Memory B cell (primary cell): ENCODE results near the gene NAPA.
A peak's percentile ranks its signal among the peaks of the same experiment; 100 is the strongest.

ENCODE experiments used
- ATAC-seq: fragments of 150-1000 bp; cut with Tn5 transposase; 2 replicates; pipeline ENCODE4 v1.10.0; 2021; ENCODE audit warnings: low read depth, mild to moderate bottlenecking, moderate library complexity
- DNase-seq, 2 donors: peaks; one replicate each; pipeline ENCODE4 v3.0.0; 2022; ENCODE audit warnings: low spot score in 2 of 2
- H3K27ac Mint-ChIP-seq: one replicate; pipeline ENCODE4 v1.8.0; 2022; ENCODE audit warnings: mild to moderate bottlenecking, moderate library complexity, mixed read lengths
- H3K27me3 Mint-ChIP-seq: one replicate; pipeline ENCODE4 v1.8.0; 2022; ENCODE audit warnings: mixed read lengths
- H3K36me3 Mint-ChIP-seq: one replicate; pipeline ENCODE4 v1.8.0; 2022; ENCODE audit warnings: mild to moderate bottlenecking, mixed read lengths
- H3K4me1 Mint-ChIP-seq: one replicate; pipeline ENCODE4 v1.8.0; 2022; ENCODE audit warnings: mixed read lengths
- H3K4me3 Mint-ChIP-seq: one replicate; pipeline ENCODE4 v1.8.0; 2022; ENCODE audit warnings: mild to moderate bottlenecking, moderate library complexity, mixed read lengths
- H3K9me3 Mint-ChIP-seq: one replicate; pipeline ENCODE4 v1.8.0; 2022; ENCODE audit warnings: mixed read lengths

NAPA gene

DNA sequence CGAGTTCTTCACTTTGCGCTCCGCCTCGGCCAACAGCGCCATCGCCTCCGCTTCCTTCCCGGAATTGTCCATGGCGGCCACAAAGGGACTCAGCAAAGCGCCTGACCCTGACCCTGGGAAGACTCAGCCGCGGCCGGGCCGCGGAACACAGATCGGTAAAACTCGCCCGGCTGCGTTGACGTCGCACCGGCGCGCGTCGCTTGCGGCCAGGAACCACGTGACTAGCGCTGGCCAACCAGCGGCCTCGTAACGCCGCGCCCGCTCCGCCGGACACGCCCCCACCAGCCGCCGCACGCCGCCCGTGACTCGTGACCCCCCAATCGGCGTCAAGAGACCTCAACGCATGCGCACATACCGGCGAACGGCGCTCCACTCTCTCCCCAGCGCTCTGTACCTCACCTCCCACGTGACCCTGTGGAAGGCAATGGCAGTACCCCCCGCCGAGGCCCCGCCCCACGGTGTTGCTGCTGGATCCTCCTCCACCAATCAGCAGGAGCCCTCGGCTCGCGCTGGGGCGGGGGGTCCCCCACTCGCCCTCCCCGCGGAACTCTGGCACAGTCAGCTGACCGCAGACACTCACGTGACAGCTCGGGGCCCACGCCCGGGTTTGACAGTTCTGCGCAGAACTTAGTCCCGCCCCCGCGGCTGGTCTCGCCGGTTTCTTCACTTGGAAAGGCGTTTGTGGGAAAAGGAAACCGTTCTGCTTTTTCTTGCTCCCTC is at the start of gene NAPA:
Gene NAPA, minus strand, starts transcription at position 195 of the 720 bp plus-strand sequence. Its CDS starts 123 bp downstream, at position 72.
- H3K4me3 Mint-ChIP-seq: peak within 1 kb of the TSS; percentile 98
- H3K36me3 Mint-ChIP-seq: peaks cover 8% of the 10 kb centered on the region
- DNase-seq: peak; percentile 99 to 100
- H3K27ac Mint-ChIP-seq: peak within 1 kb of the TSS; percentile 99
- no peaks in the 10 kb centered on the region for H3K27me3 Mint-ChIP-seq
- peaks cover 52% of the 10 kb centered on the region for H3K4me1 Mint-ChIP-seq
- peak; percentile 82 for ATAC-seq
- no peaks in the 10 kb centered on the region for H3K9me3 Mint-ChIP-seq

DNA sequence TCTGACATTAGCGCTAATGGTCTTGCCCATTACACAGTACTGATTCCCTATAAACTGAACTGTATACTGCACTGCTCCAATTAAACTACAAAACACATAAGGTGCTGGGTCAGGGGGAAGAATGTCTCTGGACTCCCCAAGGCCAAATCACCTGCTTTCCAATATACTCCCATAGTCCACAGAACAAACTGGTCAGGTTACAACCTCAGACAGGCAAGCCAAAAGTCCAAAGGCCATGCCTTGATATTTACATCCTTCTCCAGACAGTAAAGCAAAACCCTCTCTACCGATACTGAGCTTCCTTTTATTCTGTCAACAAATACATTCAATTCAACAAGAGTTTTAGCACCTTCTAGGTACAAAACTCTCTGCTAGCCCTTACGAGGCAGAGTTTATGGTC is 49.2 kb upstream of the NAPA start:
- Mint-ChIP-seq H3K36me3 (no peaks in the 10 kb centered on the region), H3K27ac (no peak overlapping the region), H3K27me3 (peaks cover 17% of the 10 kb centered on the region), H3K4me3 (no peak overlapping the region), H3K9me3 (peaks cover 8% of the 10 kb centered on the region), H3K4me1 (no peaks in the 10 kb centered on the region)
- ATAC-seq (no peak), DNase-seq (no peak)

DNA sequence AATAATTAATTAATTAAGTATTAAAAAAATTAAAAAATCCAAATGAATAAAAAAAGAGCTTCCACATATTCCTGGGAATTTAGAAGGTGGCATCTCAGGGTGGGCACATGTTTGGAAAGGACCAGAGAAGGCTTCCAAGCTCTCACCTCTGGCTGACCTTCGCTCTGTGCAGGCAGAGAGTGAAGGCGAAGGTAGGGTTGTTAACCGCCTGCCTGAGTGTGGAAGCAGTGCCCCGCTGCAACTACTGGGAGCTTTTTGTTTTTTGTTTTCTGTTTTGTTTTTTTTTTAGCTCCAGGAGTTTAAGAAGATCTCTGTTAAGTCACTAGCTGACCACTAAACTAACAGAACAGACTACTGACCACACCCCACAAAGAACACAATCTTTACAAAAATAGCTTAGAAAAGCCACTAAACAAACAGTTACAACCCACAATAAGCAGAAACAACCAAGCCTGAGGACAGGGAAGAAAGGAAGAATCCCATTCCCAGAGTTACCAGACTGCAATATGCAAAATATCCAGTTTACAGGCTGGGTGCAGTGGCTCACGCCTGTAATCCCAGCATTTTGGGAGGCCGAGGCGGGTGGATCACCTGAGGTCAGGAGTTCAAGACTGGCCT is 46.7 kb upstream of the NAPA start:
- no peak overlapping the region for H3K4me3 Mint-ChIP-seq
- H3K27me3 Mint-ChIP-seq: peaks cover 19% of the 10 kb centered on the region
- H3K4me1 Mint-ChIP-seq: no peaks in the 10 kb centered on the region
- H3K9me3 Mint-ChIP-seq: peaks cover 8% of the 10 kb centered on the region
- no peaks in the 10 kb centered on the region for H3K36me3 Mint-ChIP-seq
- DNase-seq: no peak
- ATAC-seq: no peak
- no peak overlapping the region for H3K27ac Mint-ChIP-seq

DNA sequence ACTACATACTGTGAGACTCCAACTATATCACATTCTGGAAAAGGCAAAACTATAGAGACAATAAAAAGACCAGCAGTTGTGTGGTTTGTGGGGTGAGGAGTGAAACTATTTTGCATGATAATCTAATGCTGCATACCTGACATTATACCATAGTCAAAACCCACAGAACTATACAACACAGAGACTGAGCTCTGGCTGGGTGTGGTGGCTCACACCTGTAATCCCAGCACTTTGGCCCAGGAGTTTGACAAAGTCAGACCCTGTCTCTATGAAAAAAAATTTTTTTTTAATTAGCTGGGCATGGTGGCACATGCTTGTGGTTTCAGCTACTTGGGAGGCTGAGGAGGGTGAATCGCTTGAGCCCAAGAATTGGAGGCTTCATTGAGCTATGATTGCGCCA is 46.1 kb upstream of the NAPA start:
- H3K27me3 Mint-ChIP-seq: peaks cover 19% of the 10 kb centered on the region
- ATAC-seq: no peak
- DNase-seq: no peak
- H3K36me3 Mint-ChIP-seq: no peaks in the 10 kb centered on the region
- peaks cover 8% of the 10 kb centered on the region for H3K9me3 Mint-ChIP-seq
- no peaks in the 10 kb centered on the region for H3K4me1 Mint-ChIP-seq
- no peak overlapping the region for H3K27ac Mint-ChIP-seq
- H3K4me3 Mint-ChIP-seq: no peak overlapping the region

DNA sequence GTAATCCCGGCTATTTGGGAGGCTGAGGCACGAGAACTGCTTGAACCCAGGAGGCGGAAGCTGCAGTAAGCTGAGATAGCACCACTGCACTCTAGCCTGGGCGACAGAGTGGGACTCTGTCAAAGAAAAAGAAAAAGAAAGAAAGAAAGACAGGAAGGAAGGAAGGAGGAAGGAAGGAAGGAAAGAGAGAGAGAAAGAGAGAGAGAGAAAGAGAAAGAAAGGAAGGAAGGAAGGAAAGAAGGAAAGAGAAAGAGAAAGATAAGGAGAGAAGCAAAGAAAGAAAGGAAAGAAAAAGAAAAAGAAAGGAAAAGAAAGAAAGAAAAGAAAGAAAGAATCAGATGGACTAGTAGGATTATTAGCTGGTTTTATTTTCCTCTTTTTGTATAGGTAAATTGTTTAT is 35.3 kb upstream of the NAPA start:
- Mint-ChIP-seq H3K27ac (no peak overlapping the region), H3K9me3 (no peaks in the 10 kb centered on the region), H3K4me3 (no peak overlapping the region)

DNA sequence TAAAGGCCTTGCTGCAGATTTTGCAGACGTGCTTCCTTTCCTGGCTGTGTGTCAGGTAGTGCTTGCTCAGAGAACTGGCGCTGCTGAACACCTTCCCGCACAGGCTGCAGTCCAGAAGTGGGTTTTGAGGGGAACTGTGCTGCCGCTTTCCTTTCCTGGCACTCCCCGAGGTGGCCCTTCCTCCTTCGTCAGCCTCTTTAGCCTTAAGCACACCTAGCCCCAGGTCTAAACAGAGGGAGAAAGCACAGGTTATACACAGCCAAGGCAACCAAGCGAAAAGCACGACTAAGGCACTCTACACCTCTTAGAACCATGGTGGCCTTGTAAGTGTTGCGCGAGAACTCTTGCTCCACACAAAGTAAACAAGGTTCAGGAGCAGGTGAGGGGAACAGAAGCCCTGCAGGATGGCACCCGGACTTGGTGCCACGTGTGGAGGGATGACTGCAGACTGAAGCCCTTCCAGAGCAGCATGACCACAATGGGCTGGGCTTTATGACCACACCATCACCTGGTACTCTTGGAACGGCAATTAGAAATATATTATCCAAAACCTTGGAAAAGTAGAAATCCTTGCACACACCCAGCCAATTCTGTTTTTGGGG is 34.5 kb upstream of the NAPA start:
- Mint-ChIP-seq H3K36me3 (no peaks in the 10 kb centered on the region), H3K4me3 (no peak overlapping the region), H3K27ac (no peak overlapping the region), H3K4me1 (peaks cover 3% of the 10 kb centered on the region), H3K27me3 (peaks cover 9% of the 10 kb centered on the region), H3K9me3 (no peaks in the 10 kb centered on the region)
- no peak for DNase-seq
- ATAC-seq: no peak

More for the DNA sequence above, 35.3 kb upstream of the NAPA start:
- ATAC-seq: no peak
- Mint-ChIP-seq H3K27me3 (peaks cover 8% of the 10 kb centered on the region), H3K36me3 (no peaks in the 10 kb centered on the region), H3K4me1 (peaks cover 3% of the 10 kb centered on the region)
- no peak for DNase-seq

DNA sequence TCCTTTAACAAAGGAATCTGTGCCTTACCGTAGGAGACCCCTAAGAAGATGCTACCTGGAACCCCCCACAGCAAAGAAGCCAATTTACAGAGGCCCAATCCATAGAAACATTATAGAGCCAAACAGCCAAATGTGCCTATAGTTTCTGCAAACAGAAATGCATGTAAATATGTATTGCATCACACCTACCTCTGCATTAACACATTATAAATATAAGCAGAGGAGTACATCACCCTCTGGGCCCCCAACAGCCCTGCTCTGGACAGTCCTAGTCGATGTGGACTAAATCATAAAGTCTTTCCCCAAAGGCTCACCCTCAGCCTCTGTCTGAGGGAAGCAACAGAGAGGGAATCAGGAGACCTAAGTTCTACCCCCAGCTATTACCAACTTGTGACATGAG is 32.3 kb upstream of the NAPA start:
- no peak for DNase-seq
- Mint-ChIP-seq H3K4me3 (no peak overlapping the region), H3K27ac (no peak overlapping the region), H3K9me3 (no peaks in the 10 kb centered on the region), H3K4me1 (peaks cover 3% of the 10 kb centered on the region), H3K36me3 (no peaks in the 10 kb centered on the region), H3K27me3 (peaks cover 13% of the 10 kb centered on the region)
- no peak for ATAC-seq

DNA sequence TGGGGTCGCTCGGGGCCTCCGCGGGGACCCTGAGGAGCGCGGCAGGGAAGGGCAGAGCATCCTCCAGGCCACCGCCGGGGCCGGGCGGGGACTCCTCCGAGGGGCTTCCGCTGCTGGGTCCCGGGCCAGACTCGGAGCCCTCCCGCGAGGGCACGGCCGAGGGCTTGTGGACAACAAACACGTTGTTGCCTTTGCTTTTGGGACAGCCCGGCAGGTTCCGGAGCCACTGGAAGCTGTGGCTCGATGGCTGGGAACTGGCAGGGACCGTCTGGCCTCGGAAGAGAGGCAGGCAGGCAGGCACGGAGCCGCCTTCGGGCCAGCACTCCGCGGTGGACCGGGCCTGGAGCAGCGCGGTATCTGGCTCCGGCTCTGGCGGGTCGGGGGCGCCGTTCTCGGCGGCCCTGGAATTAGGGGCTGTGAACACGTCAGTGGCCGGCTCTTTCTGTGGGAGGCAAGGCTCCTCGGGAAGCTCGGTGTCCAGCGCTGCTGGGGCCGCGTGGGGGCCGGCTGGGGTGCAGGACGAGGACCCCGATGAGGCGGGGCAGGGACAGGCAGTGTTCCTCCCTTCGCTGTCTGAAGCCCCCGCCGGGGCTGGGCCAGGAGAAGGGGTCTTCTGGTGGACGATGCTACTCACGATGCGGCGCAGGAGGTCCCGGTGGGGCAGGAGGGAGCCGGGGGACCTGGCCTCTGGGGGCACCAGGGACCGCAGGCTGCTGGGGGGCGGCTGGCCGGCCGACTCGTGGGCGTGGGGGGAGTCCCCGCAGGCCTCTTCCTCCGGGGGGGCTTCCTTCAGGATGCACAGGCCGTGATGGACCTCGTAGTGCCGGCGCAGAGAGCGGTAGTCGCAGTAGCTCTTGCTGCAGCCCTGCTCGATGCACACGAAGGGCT is 30.4 kb upstream of the NAPA start:
- Mint-ChIP-seq H3K4me1 (peaks cover 3% of the 10 kb centered on the region), H3K9me3 (no peaks in the 10 kb centered on the region), H3K4me3 (no peak overlapping the region), H3K27ac (no peak overlapping the region), H3K27me3 (peaks cover 14% of the 10 kb centered on the region), H3K36me3 (no peaks in the 10 kb centered on the region)
- ATAC-seq (no peak), DNase-seq (no peak)

DNA sequence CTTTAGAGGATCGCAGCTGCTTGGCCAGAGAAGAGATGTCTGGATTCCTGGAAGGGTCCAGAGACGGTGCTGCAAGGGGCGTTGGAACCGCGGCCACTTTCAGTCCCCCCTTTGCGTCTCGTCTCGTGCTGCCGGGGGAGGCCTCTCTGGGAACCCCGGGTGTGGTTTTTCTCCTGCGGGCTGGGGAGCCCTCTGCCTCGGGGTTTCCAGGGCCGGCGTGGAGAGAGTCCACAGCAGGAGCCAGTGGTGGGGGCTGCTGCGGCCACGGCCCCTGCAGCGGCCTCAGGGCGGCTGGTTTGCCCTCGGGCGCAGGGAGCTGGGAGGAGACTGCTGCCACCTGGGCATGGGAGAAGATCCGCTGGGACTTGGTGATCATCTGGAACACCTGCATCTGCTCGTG is 29.6 kb upstream of the NAPA start:
- Mint-ChIP-seq H3K4me1 (no peaks in the 10 kb centered on the region), H3K27me3 (peaks cover 13% of the 10 kb centered on the region), H3K36me3 (no peaks in the 10 kb centered on the region), H3K9me3 (no peaks in the 10 kb centered on the region), H3K4me3 (no peak overlapping the region), H3K27ac (no peak overlapping the region)
- DNase-seq (no peak), ATAC-seq (no peak)

DNA sequence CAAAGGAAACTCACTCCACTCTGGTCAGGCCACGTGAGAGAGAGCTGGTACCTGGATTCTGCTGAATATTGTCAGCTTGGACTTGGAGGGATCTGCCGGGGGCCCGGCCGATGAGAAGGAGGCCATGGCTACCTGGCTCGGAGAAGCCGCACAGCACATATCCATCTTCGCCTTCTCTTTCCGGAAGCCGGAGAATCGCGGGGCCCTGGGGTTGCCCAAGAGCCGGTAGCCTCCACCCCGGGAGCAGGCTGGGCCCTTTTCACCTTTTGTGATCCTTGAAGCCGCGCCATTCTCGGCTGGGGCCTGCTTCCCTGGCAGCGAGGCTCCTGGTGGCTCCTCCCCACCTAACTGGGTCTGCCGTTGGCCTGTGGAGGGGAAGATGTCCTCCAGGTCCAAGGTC is 29.2 kb upstream of the NAPA start:
- ATAC-seq: no peak
- no peak for DNase-seq
- Mint-ChIP-seq H3K27me3 (peaks cover 11% of the 10 kb centered on the region), H3K4me1 (no peaks in the 10 kb centered on the region), H3K4me3 (no peak overlapping the region), H3K9me3 (no peaks in the 10 kb centered on the region), H3K27ac (no peak overlapping the region), H3K36me3 (no peaks in the 10 kb centered on the region)

DNA sequence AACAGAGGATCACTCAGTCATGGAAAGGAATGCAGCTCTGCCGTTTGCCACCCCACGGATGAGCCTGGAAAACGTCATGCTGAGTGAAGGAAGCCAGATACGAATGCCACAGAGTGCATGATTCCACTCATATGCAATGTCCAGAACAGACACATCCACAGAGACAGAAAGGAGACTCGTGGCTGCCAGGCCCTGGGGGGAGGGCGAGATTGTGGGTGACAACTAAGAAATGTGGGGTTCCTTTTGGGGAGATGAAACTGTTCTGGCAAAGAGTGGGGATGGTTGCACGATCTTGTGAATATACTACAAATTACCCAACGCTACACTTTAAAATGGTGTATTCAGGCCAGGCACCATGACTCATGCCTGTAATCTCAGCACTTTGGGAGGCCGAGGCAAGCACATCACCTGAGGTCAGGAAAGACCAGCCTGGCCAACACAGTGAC is 27.2 kb upstream of the NAPA start:
- H3K4me3 Mint-ChIP-seq: no peak overlapping the region
- DNase-seq (no peak), ATAC-seq (no peak)
- H3K27me3 Mint-ChIP-seq: peaks cover 18% of the 10 kb centered on the region
- H3K27ac Mint-ChIP-seq: no peak overlapping the region
- H3K4me1 Mint-ChIP-seq: no peaks in the 10 kb centered on the region
- no peaks in the 10 kb centered on the region for H3K9me3 Mint-ChIP-seq
- H3K36me3 Mint-ChIP-seq: no peaks in the 10 kb centered on the region

DNA sequence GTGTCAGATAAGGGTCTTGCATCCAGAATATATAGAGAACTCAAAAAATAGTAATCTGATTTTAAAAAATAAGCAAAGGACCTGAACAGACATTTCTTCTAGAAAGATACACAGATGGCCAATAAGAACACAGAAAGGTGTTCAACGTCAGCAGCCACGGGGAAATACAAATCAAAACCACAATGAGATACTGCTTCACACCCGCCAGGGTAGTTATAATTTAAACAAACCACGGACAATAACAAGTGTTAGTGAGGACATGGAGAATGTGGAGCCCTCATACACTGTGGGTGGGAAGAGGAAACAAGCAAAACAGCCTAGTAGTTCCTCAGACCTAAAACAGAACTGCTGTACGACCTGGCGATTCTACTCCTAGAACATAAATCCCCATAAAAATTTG is 26.7 kb upstream of the NAPA start:
- no peaks in the 10 kb centered on the region for H3K4me1 Mint-ChIP-seq
- H3K27me3 Mint-ChIP-seq: peaks cover 19% of the 10 kb centered on the region
- no peaks in the 10 kb centered on the region for H3K36me3 Mint-ChIP-seq
- ATAC-seq (peak; percentile 69), DNase-seq (no peak)
- no peak overlapping the region for H3K27ac Mint-ChIP-seq
- H3K4me3 Mint-ChIP-seq: no peak overlapping the region
- H3K9me3 Mint-ChIP-seq: no peaks in the 10 kb centered on the region

DNA sequence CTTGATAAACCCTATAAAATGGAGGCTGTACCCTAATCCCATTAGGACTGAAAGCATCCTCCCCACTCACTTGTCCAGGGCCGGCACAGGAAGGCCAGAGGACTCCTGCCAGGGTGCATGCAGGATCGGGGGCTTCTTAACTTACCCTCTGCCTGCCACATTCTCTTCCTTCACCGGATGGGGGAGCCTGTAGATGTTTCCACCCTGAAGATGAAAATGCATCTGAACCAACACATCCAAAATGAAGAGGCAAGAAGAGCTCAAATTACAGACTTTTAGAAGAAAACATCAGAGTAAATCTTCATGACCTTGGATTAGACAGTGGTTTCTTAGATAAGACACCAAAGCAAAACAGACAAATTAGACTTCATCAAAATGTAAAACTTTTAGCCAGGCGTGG is 25.9 kb upstream of the NAPA start:
- Mint-ChIP-seq H3K4me3 (no peak overlapping the region), H3K27ac (no peak overlapping the region), H3K27me3 (peaks cover 19% of the 10 kb centered on the region), H3K9me3 (no peaks in the 10 kb centered on the region), H3K4me1 (no peaks in the 10 kb centered on the region), H3K36me3 (no peaks in the 10 kb centered on the region)
- no peak for DNase-seq
- ATAC-seq: no peak
